HepG2 (cell line): Measurements from ENCODE around the gene PEX11B. TPM values are rescaled to one million over a fixed set of nuclear protein-coding genes. Genes with fewer than 3 reads are reported as not detected.

Experiments used
- ESRRA ChIP-seq: sonication (generic); formaldehyde crosslinking; IDR thresholded peaks from 2 replicates; pipeline ENCODE4 v1.5.1; 2020; ENCODE audit warnings: mild to moderate bottlenecking, low read depth, missing genetic modification reagents
- FOXC1 ChIP-seq: sonication (generic); formaldehyde crosslinking; IDR thresholded peaks from 2 replicates; pipeline ENCODE4 v1.8.0; 2022; ENCODE audit warnings: mild to moderate bottlenecking, missing genetic modification reagents, borderline replicate concordance
- HDAC6 ChIP-seq: fragments of 200-600 bp; sonication (generic); IDR thresholded peaks from 2 replicates; pipeline ENCODE4 v1.7.0; 2017; ENCODE audit warnings: mild to moderate bottlenecking, antibody characterized with exemption, low read length, low read depth
- IRX3 ChIP-seq: sonication (generic); formaldehyde crosslinking; IDR thresholded peaks from 2 replicates; pipeline ENCODE4 v1.8.1; 2023; ENCODE audit warnings: mild to moderate bottlenecking, low read depth, missing genetic modification reagents, borderline replicate concordance
- KMT2A ChIP-seq: sonication (generic); formaldehyde crosslinking; IDR thresholded peaks from 2 replicates; pipeline ENCODE4 v1.4.0; 2020; ENCODE audit warnings: missing genetic modification reagents
- NFE2 ChIP-seq: sonication (generic); formaldehyde crosslinking; IDR thresholded peaks from 2 replicates; pipeline ENCODE4 v1.4.0; 2020; ENCODE audit warnings: missing genetic modification reagents
- NFKB2 ChIP-seq: sonication (generic); formaldehyde crosslinking; IDR thresholded peaks from 2 replicates; pipeline ENCODE4 v1.4.0; 2020; ENCODE audit warnings: missing genetic modification reagents, borderline replicate concordance
- NFKBIZ ChIP-seq: IDR thresholded peaks from 2 replicates; pipeline ENCODE4 v1.6.1; 2018; ENCODE audit warnings: missing genetic modification reagents, missing compliant biosample characterization
- NR2F2 ChIP-seq: IDR thresholded peaks from 2 replicates; pipeline ENCODE4 v1.6.1; 2012; ENCODE audit warnings: low read depth, inconsistent platforms, borderline replicate concordance
- SMAD3 ChIP-seq: sonication (generic); formaldehyde crosslinking; IDR thresholded peaks from 2 replicates; pipeline ENCODE4 v1.4.0; 2020; ENCODE audit warnings: missing genetic modification reagents
- SMYD3 ChIP-seq: sonication (generic); formaldehyde crosslinking; IDR thresholded peaks from 2 replicates; pipeline ENCODE4 v1.8.1; 2023; ENCODE audit warnings: mild to moderate bottlenecking, missing genetic modification reagents
- SNAI1 ChIP-seq: sonication (generic); formaldehyde crosslinking; IDR thresholded peaks from 2 replicates; pipeline ENCODE4 v1.5.0; 2020; ENCODE audit warnings: mild to moderate bottlenecking, missing genetic modification reagents, borderline replicate concordance
- SP4 ChIP-seq: sonication (generic); formaldehyde crosslinking; IDR thresholded peaks from 2 replicates; pipeline ENCODE4 v1.8.1; 2023; ENCODE audit warnings: mild to moderate bottlenecking, missing genetic modification reagents
- TAF1 ChIP-seq: sonication (generic); formaldehyde crosslinking; IDR thresholded peaks from 2 replicates; pipeline ENCODE4 v1.4.0; 2020; ENCODE audit warnings: missing genetic modification reagents
- ZNF207 ChIP-seq: fragments of 450-650 bp; IDR thresholded peaks from 2 replicates; pipeline ENCODE4 v1.6.1; 2016; ENCODE audit warnings: antibody characterized with exemption, borderline replicate concordance
- ZNF337 ChIP-seq: sonication (generic); formaldehyde crosslinking; IDR thresholded peaks from 2 replicates; pipeline ENCODE4 v1.5.1; 2020; ENCODE audit warnings: missing genetic modification reagents, low read depth, mild to moderate bottlenecking, borderline replicate concordance
- ZNF441 ChIP-seq: sonication (generic); formaldehyde crosslinking; IDR thresholded peaks from 2 replicates; pipeline ENCODE4 v1.7.0; 2021; ENCODE audit warnings: missing genetic modification reagents, borderline replicate concordance
- ZNF652 ChIP-seq: IDR thresholded peaks from 2 replicates; pipeline ENCODE4 v1.6.1; 2016; ENCODE audit warnings: low read depth, borderline replicate concordance
- ZNF768 ChIP-seq: sonication (generic); formaldehyde crosslinking; IDR thresholded peaks from 2 replicates; pipeline ENCODE4 v1.4.0; 2020; ENCODE audit warnings: missing genetic modification reagents
- ZNF780A ChIP-seq: sonication (generic); formaldehyde crosslinking; IDR thresholded peaks from 2 replicates; pipeline ENCODE4 v1.8.0; 2022; ENCODE audit warnings: mild to moderate bottlenecking, missing genetic modification reagents, moderate library complexity
- ZNF792 ChIP-seq: IDR thresholded peaks from 2 replicates; pipeline ENCODE4 v1.6.1; 2016
- polyA plus RNA-seq, 8 experiments: library from polyadenylated mRNA; depleted of rRNA in 3 of 8; stranded (reverse) in 7 of 8; unstranded in 1 of 8; fragments of >200 nt; fragmentation: Illumina TruSeq in 4 of 8; extraction: Trizol in 4 of 8; gene quantifications; 2 replicates each; pipeline versions ENCODE4 v1.2.1 to v1.2.3, GENCODE V29; 2011 to 2016; ENCODE audit warnings: low read depth in 4 of 8, missing spikeins in 1 of 8, mixed read lengths in 1 of 8; ENCODE audit not compliant: insufficient read depth in 1 of 8
- total RNA-seq, 5 experiments: library from RNA; depleted of rRNA; stranded (reverse); fragments of >200 nt; fragmentation: Illumina TruSeq; extraction: Trizol; gene quantifications; 2 replicates each; pipeline ENCODE4 v1.2.3, GENCODE V29; 2016; ENCODE audit warnings: low read depth in 1 of 5
- TF ChIP-seq, protein P1 (sequence below): sonication (generic); formaldehyde crosslinking; IDR thresholded peaks from 2 replicates; pipeline ENCODE4 v1.4.0; 2020; ENCODE audit warnings: mild to moderate bottlenecking, missing genetic modification reagents, borderline replicate concordance
- TF ChIP-seq, protein P2 (sequence below): sonication (generic); formaldehyde crosslinking; IDR thresholded peaks from 2 replicates; pipeline ENCODE4 v1.4.0; 2020; ENCODE audit warnings: missing genetic modification reagents
- TF ChIP-seq, protein P3 (sequence below): sonication (generic); formaldehyde crosslinking; IDR thresholded peaks from 2 replicates; pipeline ENCODE4 v1.8.1; 2023; ENCODE audit warnings: mild to moderate bottlenecking, missing genetic modification reagents

PEX11B gene
- total and polyA plus RNA-seq, 2 of the 13 experiments (the other 11 are each of a cell fraction or from before 2014, with no cell fraction given) = 21.6 to 48.4 TPM

DNA sequence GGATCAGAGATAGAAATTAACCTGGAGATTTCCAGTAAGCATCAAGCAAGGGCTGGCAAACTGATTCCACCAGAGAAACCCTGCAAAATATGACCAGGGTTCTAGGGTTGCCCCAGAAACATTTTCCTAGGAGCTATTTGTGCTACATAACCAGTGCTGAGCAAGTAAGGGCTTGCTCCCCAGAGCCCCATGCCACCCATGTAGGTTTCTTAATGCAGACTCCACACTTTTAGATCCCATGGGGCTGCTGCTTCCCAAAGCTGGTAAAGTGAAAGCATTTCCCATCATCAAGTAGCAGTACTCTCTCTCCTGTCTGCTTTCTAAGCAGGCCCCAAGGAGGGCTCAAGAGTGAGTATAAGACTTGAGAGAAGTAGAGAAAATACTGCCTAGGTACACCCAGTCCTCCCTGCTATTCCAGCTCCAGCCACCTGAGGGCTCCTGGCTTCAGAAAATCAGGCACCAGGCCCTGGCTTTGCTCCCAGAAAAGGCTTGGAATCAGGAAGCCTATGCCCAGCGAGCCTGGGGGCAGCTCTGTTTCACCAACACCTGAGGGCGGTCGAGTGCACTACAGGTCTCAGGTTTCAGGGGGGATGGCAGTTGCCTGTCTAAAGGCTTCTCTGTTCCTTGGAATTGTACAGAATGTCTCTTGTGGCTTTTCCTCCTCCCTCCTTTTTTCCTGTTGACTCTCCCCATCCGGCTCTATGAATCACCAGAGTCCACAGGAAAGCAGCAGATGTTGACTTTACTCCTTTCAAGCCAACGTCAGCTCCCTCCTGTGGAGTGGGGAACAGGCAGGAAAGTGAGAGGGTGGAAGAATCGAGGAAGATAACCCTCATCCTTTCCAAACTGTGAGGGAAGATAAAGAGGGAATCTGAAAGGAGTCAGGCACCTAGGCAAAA, 26.7 kb downstream of the PEX11B start (continued):
- TF ChIP-seq TAF1 (CRISPR knock-in tag) (peak; percentile 25; the same call in 1 of the 2 replicates), NFKB2 (peak; percentile 66; the same call in 1 of the 2 replicates), ZNF441 (peak; percentile 75; the same call in 1 of the 2 replicates), ZNF652 (no peak), ZNF780A (CRISPR knock-in tag) (no peak), KMT2A (no peak), ESRRA (CRISPR knock-in tag) (no peak), ZNF792 (CRISPR knock-in tag) (peak; percentile 69; the same call in 1 of the 2 replicates), HDAC6 (no peak), SNAI1 (no peak), FOXC1 (CRISPR knock-in tag) (peak; percentile 54; the same call in 1 of the 2 replicates), SMYD3 (0 out of 2 replicates have a peak, but pooled peaks have one; percentile 33), ZNF337 (CRISPR knock-in tag) (no peak), SP4 (CRISPR knock-in tag) (peak; percentile 40; the same call in 1 of the 2 replicates), ZNF207 (no peak), NFE2 (CRISPR knock-in tag) (no peak), ZNF768 (CRISPR knock-in tag) (no peak; the same call in 1 of the 2 replicates), NFKBIZ (CRISPR knock-in tag) (0 out of 2 replicates have a peak, but pooled peaks have one; percentile 42), SMAD3 (CRISPR knock-in tag) (peak; percentile 44; the same call in 1 of the 2 replicates), NR2F2 (no peak), IRX3 (CRISPR knock-in tag) (no peak)
- TF ChIP-seq, protein P1, sequence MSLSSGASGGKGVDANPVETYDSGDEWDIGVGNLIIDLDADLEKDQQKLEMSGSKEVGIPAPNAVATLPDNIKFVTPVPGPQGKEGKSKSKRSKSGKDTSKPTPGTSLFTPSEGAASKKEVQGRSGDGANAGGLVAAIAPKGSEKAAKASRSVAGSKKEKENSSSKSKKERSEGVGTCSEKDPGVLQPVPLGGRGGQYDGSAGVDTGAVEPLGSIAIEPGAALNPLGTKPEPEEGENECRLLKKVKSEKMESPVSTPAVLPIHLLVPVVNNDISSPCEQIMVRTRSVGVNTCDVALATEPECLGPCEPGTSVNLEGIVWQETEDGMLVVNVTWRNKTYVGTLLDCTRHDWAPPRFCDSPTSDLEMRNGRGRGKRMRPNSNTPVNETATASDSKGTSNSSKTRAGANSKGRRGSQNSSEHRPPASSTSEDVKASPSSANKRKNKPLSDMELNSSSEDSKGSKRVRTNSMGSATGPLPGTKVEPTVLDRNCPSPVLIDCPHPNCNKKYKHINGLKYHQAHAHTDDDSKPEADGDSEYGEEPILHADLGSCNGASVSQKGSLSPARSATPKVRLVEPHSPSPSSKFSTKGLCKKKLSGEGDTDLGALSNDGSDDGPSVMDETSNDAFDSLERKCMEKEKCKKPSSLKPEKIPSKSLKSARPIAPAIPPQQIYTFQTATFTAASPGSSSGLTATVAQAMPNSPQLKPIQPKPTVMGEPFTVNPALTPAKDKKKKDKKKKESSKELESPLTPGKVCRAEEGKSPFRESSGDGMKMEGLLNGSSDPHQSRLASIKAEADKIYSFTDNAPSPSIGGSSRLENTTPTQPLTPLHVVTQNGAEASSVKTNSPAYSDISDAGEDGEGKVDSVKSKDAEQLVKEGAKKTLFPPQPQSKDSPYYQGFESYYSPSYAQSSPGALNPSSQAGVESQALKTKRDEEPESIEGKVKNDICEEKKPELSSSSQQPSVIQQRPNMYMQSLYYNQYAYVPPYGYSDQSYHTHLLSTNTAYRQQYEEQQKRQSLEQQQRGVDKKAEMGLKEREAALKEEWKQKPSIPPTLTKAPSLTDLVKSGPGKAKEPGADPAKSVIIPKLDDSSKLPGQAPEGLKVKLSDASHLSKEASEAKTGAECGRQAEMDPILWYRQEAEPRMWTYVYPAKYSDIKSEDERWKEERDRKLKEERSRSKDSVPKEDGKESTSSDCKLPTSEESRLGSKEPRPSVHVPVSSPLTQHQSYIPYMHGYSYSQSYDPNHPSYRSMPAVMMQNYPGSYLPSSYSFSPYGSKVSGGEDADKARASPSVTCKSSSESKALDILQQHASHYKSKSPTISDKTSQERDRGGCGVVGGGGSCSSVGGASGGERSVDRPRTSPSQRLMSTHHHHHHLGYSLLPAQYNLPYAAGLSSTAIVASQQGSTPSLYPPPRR (CRISPR knock-in tag) = peak; percentile 54; the same call in 1 of the 2 replicates
- TF ChIP-seq, protein P2, sequence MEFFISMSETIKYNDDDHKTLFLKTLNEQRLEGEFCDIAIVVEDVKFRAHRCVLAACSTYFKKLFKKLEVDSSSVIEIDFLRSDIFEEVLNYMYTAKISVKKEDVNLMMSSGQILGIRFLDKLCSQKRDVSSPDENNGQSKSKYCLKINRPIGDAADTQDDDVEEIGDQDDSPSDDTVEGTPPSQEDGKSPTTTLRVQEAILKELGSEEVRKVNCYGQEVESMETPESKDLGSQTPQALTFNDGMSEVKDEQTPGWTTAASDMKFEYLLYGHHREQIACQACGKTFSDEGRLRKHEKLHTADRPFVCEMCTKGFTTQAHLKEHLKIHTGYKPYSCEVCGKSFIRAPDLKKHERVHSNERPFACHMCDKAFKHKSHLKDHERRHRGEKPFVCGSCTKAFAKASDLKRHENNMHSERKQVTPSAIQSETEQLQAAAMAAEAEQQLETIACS = 0 out of 2 replicates have a peak, but pooled peaks have one; percentile 25
- TF ChIP-seq, protein P3, sequence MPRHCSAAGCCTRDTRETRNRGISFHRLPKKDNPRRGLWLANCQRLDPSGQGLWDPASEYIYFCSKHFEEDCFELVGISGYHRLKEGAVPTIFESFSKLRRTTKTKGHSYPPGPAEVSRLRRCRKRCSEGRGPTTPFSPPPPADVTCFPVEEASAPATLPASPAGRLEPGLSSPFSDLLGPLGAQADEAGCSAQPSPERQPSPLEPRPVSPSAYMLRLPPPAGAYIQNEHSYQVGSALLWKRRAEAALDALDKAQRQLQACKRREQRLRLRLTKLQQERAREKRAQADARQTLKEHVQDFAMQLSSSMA (CRISPR knock-in tag) = no peak
